HG03558 (cell line): Measurements from ENCODE around the gene TST.

Source experiments
- ATAC-seq: cut with Tn5 transposase; IDR thresholded peaks from one replicate; pipeline ENCODE4 v1.9.1; 2021; ENCODE audit warnings: moderate number of reproducible peaks; ENCODE audit not compliant: unreplicated experiment; ENCODE audit errors: extremely low read depth

The TST gene

GRCh38 chr22:37019309-37020191, at the start of gene TST, which contains the start of gene MPST:
Gene TST, minus strand, starts transcription at chr22:37019447. Its CDS starts 715 bp downstream, at chr22:37018732.
Gene MPST, plus strand, starts transcription at chr22:37019742. Its CDS starts 95 bp downstream, at chr22:37019837.
- no peak for ATAC-seq

GRCh38 chr22:37068859-37069258, 49.6 kb upstream of the TST start:
- no peak for ATAC-seq

- ATAC-seq = no peak
Observed at GRCh38 chr22:37067428-37067827, 48.2 kb upstream of the TST start.

- ATAC-seq = no peak
Observed at GRCh38 chr22:37065961-37066360, 46.7 kb upstream of the TST start.

GRCh38 chr22:37065180-37065579, 45.9 kb upstream of the TST start:
- ATAC-seq = no peak

GRCh38 chr22:37064553-37064952, 45.3 kb upstream of the TST start:
- ATAC-seq = no peak

GRCh38 chr22:37063431-37064420, 44.5 kb upstream of the TST start:
- no peak for ATAC-seq

GRCh38 chr22:37062702-37063381, 43.6 kb upstream of the TST start:
- no peak for ATAC-seq

GRCh38 chr22:37062376-37062675, 43.1 kb upstream of the TST start:
- ATAC-seq = no peak

- no peak for ATAC-seq
Observed at GRCh38 chr22:37061611-37062375, 42.5 kb upstream of the TST start.

- no peak for ATAC-seq
Observed at GRCh38 chr22:37060801-37061610, 41.8 kb upstream of the TST start.

- ATAC-seq = no peak
Observed at GRCh38 chr22:37059876-37060449, 40.7 kb upstream of the TST start.

- ATAC-seq = no peak
Observed at GRCh38 chr22:37058917-37059701, 39.9 kb upstream of the TST start.

- no peak for ATAC-seq
Observed at GRCh38 chr22:37057796-37058510, 38.7 kb upstream of the TST start.

- no peak for ATAC-seq
Observed at GRCh38 chr22:37057226-37057625, 38.0 kb upstream of the TST start.

GRCh38 chr22:37056246-37056645, 37.0 kb upstream of the TST start:
- no peak for ATAC-seq
